ENCODE results near the gene NSD2. TPM values are rescaled to one million over a fixed set of nuclear protein-coding genes. Genes with fewer than 3 reads are reported as not detected.

Gene NSD2
- total and polyA plus RNA-seq, 5 donors from 2014 or later: 5.9 to 95.8 (median 7.3) TPM

- Histone ChIP-seq H3K27me3 (ENCODE audit: control insufficient read depth, insufficient read depth, low read length) (no peaks in the 10 kb centered on the region), H3K36me3 (ENCODE audit: control insufficient read depth, insufficient read depth, low read length) (peaks cover 46% of the 10 kb centered on the region), H3K9me3 (ENCODE audit: control insufficient read depth in 2 of 2, low read length in 2 of 2) (no peaks in the 10 kb centered on the region), H3K4me3 (ENCODE audit: low read depth, low read length) (no peak overlapping the region), H3K27ac (ENCODE audit: insufficient read depth, low read length, poor library complexity, severe bottlenecking) (no peak overlapping the region), H3K4me1 (ENCODE audit: control insufficient read depth, insufficient read depth, low read length, poor library complexity, severe bottlenecking) (no peaks in the 10 kb centered on the region)
- Mint-ChIP-seq H3K27ac (no peak overlapping the region), H3K36me3 (peaks cover 13% of the 10 kb centered on the region), H3K9me3 (no peaks in the 10 kb centered on the region), H3K27me3 (no peaks in the 10 kb centered on the region), H3K4me3 (no peak overlapping the region), H3K4me1 (no peaks in the 10 kb centered on the region)
- ATAC-seq (ENCODE audit: low read depth in 2 of 2): no peak
- no peak for DNase-seq
These were observed 79.2 kb downstream of the NSD2 start for GRCh38 chr4:1950369-1950768.

- Histone ChIP-seq H3K9me3 (ENCODE audit: control insufficient read depth in 2 of 2, low read length in 2 of 2) (no peaks in the 10 kb centered on the region), H3K36me3 (ENCODE audit: control insufficient read depth, insufficient read depth, low read length) (peaks cover 51% of the 10 kb centered on the region), H3K4me1 (ENCODE audit: control insufficient read depth, insufficient read depth, low read length, poor library complexity, severe bottlenecking) (no peaks in the 10 kb centered on the region), H3K27ac (ENCODE audit: insufficient read depth, low read length, poor library complexity, severe bottlenecking) (no peak overlapping the region), H3K27me3 (ENCODE audit: control insufficient read depth, insufficient read depth, low read length) (no peaks in the 10 kb centered on the region), H3K4me3 (ENCODE audit: low read depth, low read length) (no peak overlapping the region)
- H3K27me3 Mint-ChIP-seq: no peaks in the 10 kb centered on the region
- no peaks in the 10 kb centered on the region for H3K4me1 Mint-ChIP-seq
- no peaks in the 10 kb centered on the region for H3K9me3 Mint-ChIP-seq
- no peak overlapping the region for H3K4me3 Mint-ChIP-seq
- DNase-seq (no peak), ATAC-seq (ENCODE audit: low read depth in 2 of 2) (no peak)
- H3K27ac Mint-ChIP-seq: no peak overlapping the region
- peaks cover 20% of the 10 kb centered on the region for H3K36me3 Mint-ChIP-seq
These were observed 81.0 kb downstream of the NSD2 start for GRCh38 chr4:1952058-1952700.

GRCh38 chr4:1952719-1953118 is 81.5 kb downstream of the NSD2 start:
- H3K4me1 Mint-ChIP-seq: no peaks in the 10 kb centered on the region
- Histone ChIP-seq H3K9me3 (ENCODE audit: control insufficient read depth in 2 of 2, low read length in 2 of 2) (no peaks in the 10 kb centered on the region), H3K4me3 (ENCODE audit: low read depth, low read length) (no peak overlapping the region), H3K27ac (ENCODE audit: insufficient read depth, low read length, poor library complexity, severe bottlenecking) (no peak overlapping the region), H3K4me1 (ENCODE audit: control insufficient read depth, insufficient read depth, low read length, poor library complexity, severe bottlenecking) (no peaks in the 10 kb centered on the region), H3K36me3 (ENCODE audit: control insufficient read depth, insufficient read depth, low read length) (peaks cover 51% of the 10 kb centered on the region), H3K27me3 (ENCODE audit: control insufficient read depth, insufficient read depth, low read length) (no peaks in the 10 kb centered on the region)
- H3K27me3 Mint-ChIP-seq: no peaks in the 10 kb centered on the region
- H3K36me3 Mint-ChIP-seq: peaks cover 20% of the 10 kb centered on the region
- ATAC-seq (ENCODE audit: low read depth in 2 of 2) (no peak), DNase-seq (no peak)
- no peak overlapping the region for H3K4me3 Mint-ChIP-seq
- H3K27ac Mint-ChIP-seq: peak overlapping the region in 1 of 3 donors; percentile 26
- no peaks in the 10 kb centered on the region for H3K9me3 Mint-ChIP-seq

GRCh38 chr4:1953335-1953734 is 82.1 kb downstream of the NSD2 start:
- no peaks in the 10 kb centered on the region for H3K27me3 ChIP-seq (ENCODE audit: control insufficient read depth, insufficient read depth, low read length)
- peaks cover 55% of the 10 kb centered on the region for H3K36me3 ChIP-seq (ENCODE audit: control insufficient read depth, insufficient read depth, low read length)
- no peak overlapping the region for H3K27ac ChIP-seq (ENCODE audit: insufficient read depth, low read length, poor library complexity, severe bottlenecking)
- H3K27ac Mint-ChIP-seq: peak overlapping the region in 1 of 3 donors; percentile 26
- no peaks in the 10 kb centered on the region for H3K4me1 ChIP-seq (ENCODE audit: control insufficient read depth, insufficient read depth, low read length, poor library complexity, severe bottlenecking)
- ATAC-seq (ENCODE audit: low read depth in 2 of 2): no peak
- no peak for DNase-seq
- H3K27me3 Mint-ChIP-seq: no peaks in the 10 kb centered on the region
- H3K4me3 Mint-ChIP-seq: no peak overlapping the region
- no peaks in the 10 kb centered on the region for H3K9me3 ChIP-seq (ENCODE audit: control insufficient read depth in 2 of 2, low read length in 2 of 2)
- H3K36me3 Mint-ChIP-seq: peaks cover 24% of the 10 kb centered on the region
- H3K4me3 ChIP-seq (ENCODE audit: low read depth, low read length): no peak overlapping the region
- no peaks in the 10 kb centered on the region for H3K9me3 Mint-ChIP-seq
- H3K4me1 Mint-ChIP-seq: no peaks in the 10 kb centered on the region

- Mint-ChIP-seq H3K4me3 (no peak overlapping the region), H3K36me3 (peaks cover 37% of the 10 kb centered on the region), H3K4me1 (no peaks in the 10 kb centered on the region), H3K27ac (no peak overlapping the region), H3K9me3 (no peaks in the 10 kb centered on the region), H3K27me3 (no peaks in the 10 kb centered on the region)
- Histone ChIP-seq H3K4me3 (ENCODE audit: low read depth, low read length) (no peak overlapping the region), H3K4me1 (ENCODE audit: control insufficient read depth, insufficient read depth, low read length, poor library complexity, severe bottlenecking) (no peaks in the 10 kb centered on the region), H3K27ac (ENCODE audit: insufficient read depth, low read length, poor library complexity, severe bottlenecking) (no peak overlapping the region), H3K9me3 (ENCODE audit: control insufficient read depth in 2 of 2, low read length in 2 of 2) (no peaks in the 10 kb centered on the region), H3K27me3 (ENCODE audit: control insufficient read depth, insufficient read depth, low read length) (no peaks in the 10 kb centered on the region), H3K36me3 (ENCODE audit: control insufficient read depth, insufficient read depth, low read length) (peaks cover 76% of the 10 kb centered on the region)
- ATAC-seq (ENCODE audit: low read depth in 2 of 2) (no peak), DNase-seq (no peak)
These were observed 85.4 kb downstream of the NSD2 start for GRCh38 chr4:1956631-1957030.

GRCh38 chr4:1958276-1959103 is 87.3 kb downstream of the NSD2 start:
- peaks cover 48% of the 10 kb centered on the region for H3K36me3 Mint-ChIP-seq
- Histone ChIP-seq H3K4me1 (ENCODE audit: control insufficient read depth, insufficient read depth, low read length, poor library complexity, severe bottlenecking) (no peaks in the 10 kb centered on the region), H3K4me3 (ENCODE audit: low read depth, low read length) (no peak overlapping the region), H3K9me3 (ENCODE audit: control insufficient read depth in 2 of 2, low read length in 2 of 2) (no peaks in the 10 kb centered on the region), H3K27me3 (ENCODE audit: control insufficient read depth, insufficient read depth, low read length) (no peaks in the 10 kb centered on the region), H3K36me3 (ENCODE audit: control insufficient read depth, insufficient read depth, low read length) (peaks cover 74% of the 10 kb centered on the region), H3K27ac (ENCODE audit: insufficient read depth, low read length, poor library complexity, severe bottlenecking) (no peak overlapping the region)
- H3K27me3 Mint-ChIP-seq: no peaks in the 10 kb centered on the region
- DNase-seq: no peak
- no peak for ATAC-seq (ENCODE audit: low read depth in 2 of 2)
- no peaks in the 10 kb centered on the region for H3K4me1 Mint-ChIP-seq
- H3K4me3 Mint-ChIP-seq: no peak overlapping the region
- no peaks in the 10 kb centered on the region for H3K9me3 Mint-ChIP-seq
- H3K27ac Mint-ChIP-seq: peak overlapping the region in 1 of 3 donors; percentile 52

- H3K4me1 ChIP-seq (ENCODE audit: control insufficient read depth, insufficient read depth, low read length, poor library complexity, severe bottlenecking): no peaks in the 10 kb centered on the region
- H3K36me3 Mint-ChIP-seq: peaks cover 48% of the 10 kb centered on the region
- no peak overlapping the region for H3K27ac Mint-ChIP-seq
- H3K27me3 ChIP-seq (ENCODE audit: control insufficient read depth, insufficient read depth, low read length): no peaks in the 10 kb centered on the region
- DNase-seq: no peak
- H3K9me3 Mint-ChIP-seq: no peaks in the 10 kb centered on the region
- H3K9me3 ChIP-seq (ENCODE audit: control insufficient read depth in 2 of 2, low read length in 2 of 2): no peaks in the 10 kb centered on the region
- no peak for ATAC-seq (ENCODE audit: low read depth in 2 of 2)
- no peak overlapping the region for H3K27ac ChIP-seq (ENCODE audit: insufficient read depth, low read length, poor library complexity, severe bottlenecking)
- H3K27me3 Mint-ChIP-seq: no peaks in the 10 kb centered on the region
- no peaks in the 10 kb centered on the region for H3K4me1 Mint-ChIP-seq
- H3K4me3 ChIP-seq (ENCODE audit: low read depth, low read length): no peak overlapping the region
- H3K36me3 ChIP-seq (ENCODE audit: control insufficient read depth, insufficient read depth, low read length): peaks cover 76% of the 10 kb centered on the region
- H3K4me3 Mint-ChIP-seq: no peak overlapping the region
These were observed 87.9 kb downstream of the NSD2 start for GRCh38 chr4:1959104-1959384.

All from CD4-positive, CD25-positive, alpha-beta regulatory T cell (primary cell).